ENCODE data around the gene PLD4.

PLD4 gene

DNA sequence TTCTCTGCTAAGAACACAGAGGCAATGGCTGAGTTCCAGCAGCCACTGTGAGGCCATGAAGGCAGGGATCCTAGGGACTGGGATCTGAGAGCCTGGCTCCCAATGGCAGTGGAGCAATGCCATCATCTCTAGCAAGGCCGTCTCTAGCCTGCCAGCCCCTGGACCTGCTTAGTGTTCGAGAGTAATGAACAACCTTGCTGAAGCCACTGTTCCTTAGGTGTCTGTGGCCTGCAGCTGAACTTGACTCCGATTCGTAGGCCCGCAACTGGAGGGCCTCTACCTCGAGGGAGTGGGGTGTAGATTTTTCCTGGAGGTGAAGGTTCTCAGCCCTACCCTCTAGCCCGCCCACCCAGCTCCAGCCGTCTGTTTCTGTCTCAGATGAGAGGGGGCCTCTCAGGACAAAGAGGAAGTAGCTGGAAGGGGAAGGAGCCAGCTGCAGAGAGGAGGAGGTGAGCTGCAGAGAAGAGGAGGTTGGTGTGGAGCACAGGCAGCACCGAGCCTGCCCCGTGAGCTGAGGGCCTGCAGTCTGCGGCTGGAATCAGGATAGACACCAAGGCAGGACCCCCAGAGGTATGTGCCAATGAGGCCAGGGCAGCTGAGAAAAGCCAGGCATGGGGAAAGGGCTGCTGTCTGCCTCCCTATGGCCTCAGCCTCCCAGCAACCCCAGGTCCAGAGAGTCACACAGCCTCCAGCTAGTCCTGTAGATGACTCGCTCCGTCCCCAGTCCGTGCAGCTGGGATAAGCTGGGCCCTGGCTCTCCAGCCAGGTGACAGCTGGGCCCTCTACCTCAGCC, at the start of gene PLD4:
PLD4 (plus strand) TSS at position 459 of the 793 bp plus-strand sequence. CDS start 2,262 bp downstream, outside the sequence.
- no peak for TF ChIP-seq EZH2 (IDR thresholded peaks at IDR 0.05; ENCODE audit: borderline replicate concordance, low read depth, low read length, severe bottlenecking)
- TF ChIP-seq, protein P1, sequence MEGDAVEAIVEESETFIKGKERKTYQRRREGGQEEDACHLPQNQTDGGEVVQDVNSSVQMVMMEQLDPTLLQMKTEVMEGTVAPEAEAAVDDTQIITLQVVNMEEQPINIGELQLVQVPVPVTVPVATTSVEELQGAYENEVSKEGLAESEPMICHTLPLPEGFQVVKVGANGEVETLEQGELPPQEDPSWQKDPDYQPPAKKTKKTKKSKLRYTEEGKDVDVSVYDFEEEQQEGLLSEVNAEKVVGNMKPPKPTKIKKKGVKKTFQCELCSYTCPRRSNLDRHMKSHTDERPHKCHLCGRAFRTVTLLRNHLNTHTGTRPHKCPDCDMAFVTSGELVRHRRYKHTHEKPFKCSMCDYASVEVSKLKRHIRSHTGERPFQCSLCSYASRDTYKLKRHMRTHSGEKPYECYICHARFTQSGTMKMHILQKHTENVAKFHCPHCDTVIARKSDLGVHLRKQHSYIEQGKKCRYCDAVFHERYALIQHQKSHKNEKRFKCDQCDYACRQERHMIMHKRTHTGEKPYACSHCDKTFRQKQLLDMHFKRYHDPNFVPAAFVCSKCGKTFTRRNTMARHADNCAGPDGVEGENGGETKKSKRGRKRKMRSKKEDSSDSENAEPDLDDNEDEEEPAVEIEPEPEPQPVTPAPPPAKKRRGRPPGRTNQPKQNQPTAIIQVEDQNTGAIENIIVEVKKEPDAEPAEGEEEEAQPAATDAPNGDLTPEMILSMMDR (IDR thresholded peaks at IDR 0.05; ENCODE audit: borderline replicate concordance, extremely low read depth, low read length, poor library complexity, severe bottlenecking): no peak
- Histone ChIP-seq H3K36me3 (ENCODE audit: insufficient read depth, low read length) (no peaks in the 10 kb centered on the region), H3K9ac (ENCODE audit: low read depth, low read length) (no peak within 1 kb of the TSS), H3K4me1 (ENCODE audit: insufficient read depth, low read length) (no peaks in the 10 kb centered on the region), H2AFZ (ENCODE audit: low read depth, low read length) (no peak within 1 kb of the TSS), H4K20me1 (ENCODE audit: insufficient read depth, low read length) (no peaks in the 10 kb centered on the region; the same call in 1 of the 2 replicates), H3K4me2 (ENCODE audit: insufficient read depth, low read length) (no peak within 1 kb of the TSS), H3K4me3 (ENCODE audit: low read depth in 1 of 2, low read length in 2 of 2) (no peak within 1 kb of the TSS), H3K27me3 (ENCODE audit: insufficient read depth, low read length, poor library complexity) (no peaks in the 10 kb centered on the region), H3K9me3 (ENCODE audit: insufficient read depth, low read length, severe bottlenecking) (no peaks in the 10 kb centered on the region), H3K79me2 (ENCODE audit: insufficient read depth, low read length) (no peaks in the 10 kb centered on the region), H3K27ac (ENCODE audit: low read length) (no peak within 1 kb of the TSS)
- no peak for DNase-seq
- ATAC-seq (ENCODE audit: insufficient read depth, low read depth): no peak

DNA sequence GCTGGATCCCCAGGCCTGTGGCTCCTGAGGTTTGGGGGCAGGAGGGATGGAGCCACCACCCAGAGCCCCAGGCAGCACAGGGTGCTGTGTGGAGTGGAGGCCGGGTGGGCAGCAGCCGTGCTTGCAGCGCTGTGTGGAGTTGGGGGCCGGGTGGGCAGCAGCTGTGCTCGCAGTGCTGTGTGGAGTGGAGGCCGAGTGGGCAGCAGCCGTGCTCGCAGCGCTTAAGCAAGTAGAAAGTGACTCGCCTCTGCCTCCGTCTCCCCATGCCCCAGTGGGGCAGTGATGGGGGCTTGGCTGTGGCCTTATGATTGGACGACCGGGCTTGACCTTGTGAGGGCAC, 49.3 kb upstream of the PLD4 start:
- ATAC-seq (ENCODE audit: insufficient read depth, low read depth): no peak
- H4K20me1 ChIP-seq (ENCODE audit: insufficient read depth, low read length): no peaks in the 10 kb centered on the region
- TF ChIP-seq, protein P1 (IDR thresholded peaks at IDR 0.05; ENCODE audit: borderline replicate concordance, extremely low read depth, low read length, poor library complexity, severe bottlenecking): no peak
- TF ChIP-seq EZH2 (IDR thresholded peaks at IDR 0.05; ENCODE audit: borderline replicate concordance, low read depth, low read length, severe bottlenecking): no peak

DNA sequence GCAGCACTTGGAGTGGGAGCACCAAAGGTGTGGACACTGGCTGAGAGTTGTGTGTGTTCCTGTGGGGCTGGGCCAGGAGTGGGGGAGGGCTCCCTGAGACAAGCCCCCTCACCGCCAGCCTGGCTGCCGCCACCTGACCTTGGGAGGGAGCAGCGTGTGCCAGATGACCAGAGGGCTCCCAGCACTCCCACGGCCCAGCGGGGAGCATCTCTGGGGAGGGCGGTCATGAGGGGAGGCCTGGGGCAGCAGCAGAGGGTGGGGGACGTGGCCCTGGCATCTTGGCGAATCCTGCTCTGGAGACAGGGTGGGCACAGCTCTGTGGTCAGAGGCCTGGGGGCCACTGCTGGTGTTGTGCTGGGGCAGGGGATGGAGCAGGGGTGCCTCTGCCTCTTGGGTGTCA, 48.9 kb upstream of the PLD4 start:
- Histone ChIP-seq H3K79me2 (ENCODE audit: insufficient read depth, low read length) (no peaks in the 10 kb centered on the region), H3K27me3 (ENCODE audit: insufficient read depth, low read length, poor library complexity) (no peaks in the 10 kb centered on the region), H3K36me3 (ENCODE audit: insufficient read depth, low read length) (no peaks in the 10 kb centered on the region), H3K9ac (ENCODE audit: low read depth, low read length) (no peak overlapping the region), H3K9me3 (ENCODE audit: insufficient read depth, low read length, severe bottlenecking) (no peaks in the 10 kb centered on the region), H2AFZ (ENCODE audit: low read depth, low read length) (no peak overlapping the region), H3K4me3 (ENCODE audit: low read depth in 1 of 2, low read length in 2 of 2) (no peak overlapping the region), H3K27ac (ENCODE audit: low read length) (no peak overlapping the region), H3K4me2 (ENCODE audit: insufficient read depth, low read length) (no peak overlapping the region), H4K20me1 (ENCODE audit: insufficient read depth, low read length) (no peaks in the 10 kb centered on the region), H3K4me1 (ENCODE audit: insufficient read depth, low read length) (no peaks in the 10 kb centered on the region)
- TF ChIP-seq EZH2 (IDR thresholded peaks at IDR 0.05; ENCODE audit: borderline replicate concordance, low read depth, low read length, severe bottlenecking): no peak
- TF ChIP-seq, protein P1 (IDR thresholded peaks at IDR 0.05; ENCODE audit: borderline replicate concordance, extremely low read depth, low read length, poor library complexity, severe bottlenecking): no peak
- ATAC-seq (ENCODE audit: insufficient read depth, low read depth) (no peak), DNase-seq (no peak)

More for the DNA sequence above, 49.3 kb upstream of the PLD4 start:
- H3K79me2 ChIP-seq (ENCODE audit: insufficient read depth, low read length): no peaks in the 10 kb centered on the region
- no peak overlapping the region for H3K9ac ChIP-seq (ENCODE audit: low read depth, low read length)
- no peaks in the 10 kb centered on the region for H3K27me3 ChIP-seq (ENCODE audit: insufficient read depth, low read length, poor library complexity)
- no peaks in the 10 kb centered on the region for H3K36me3 ChIP-seq (ENCODE audit: insufficient read depth, low read length)
- no peak overlapping the region for H3K27ac ChIP-seq (ENCODE audit: low read length)
- no peaks in the 10 kb centered on the region for H3K4me1 ChIP-seq (ENCODE audit: insufficient read depth, low read length)
- DNase-seq: no peak
- no peak overlapping the region for H3K4me2 ChIP-seq (ENCODE audit: insufficient read depth, low read length)
- H3K4me3 ChIP-seq (ENCODE audit: low read depth in 1 of 2, low read length in 2 of 2): no peak overlapping the region
- no peaks in the 10 kb centered on the region for H3K9me3 ChIP-seq (ENCODE audit: insufficient read depth, low read length, severe bottlenecking)
- H2AFZ ChIP-seq (ENCODE audit: low read depth, low read length): no peak overlapping the region
